ENCODE measurements around the gene DPP10. TPM values are rescaled to one million over a fixed set of nuclear protein-coding genes. Genes with fewer than 3 reads are reported as not detected.

The DPP10 gene
- total RNA-seq, 1 experiment from 2014 or later, result not detected

DNA sequence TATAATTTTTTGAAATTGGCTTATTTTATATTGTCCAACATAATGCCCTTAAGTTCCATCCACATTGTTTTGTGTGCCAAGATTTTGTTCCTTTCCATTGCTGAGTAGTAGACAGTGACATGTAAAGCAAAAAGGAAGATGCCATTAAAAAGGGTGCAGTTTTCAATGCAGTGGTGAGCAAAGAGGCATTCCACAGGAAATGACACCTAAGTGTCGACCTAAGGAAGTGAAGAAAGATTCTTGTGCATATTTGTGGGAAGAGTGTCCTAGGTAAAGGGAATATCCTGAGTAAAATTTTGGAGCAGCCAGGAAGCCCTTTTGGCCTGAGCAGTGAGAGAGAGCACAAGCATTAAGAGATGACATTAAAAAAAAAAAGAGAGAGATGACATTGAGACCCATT, 1099.9 kb downstream of the DPP10 start:
- DNase-seq (ENCODE audit: low spot score), result no peak

DNA sequence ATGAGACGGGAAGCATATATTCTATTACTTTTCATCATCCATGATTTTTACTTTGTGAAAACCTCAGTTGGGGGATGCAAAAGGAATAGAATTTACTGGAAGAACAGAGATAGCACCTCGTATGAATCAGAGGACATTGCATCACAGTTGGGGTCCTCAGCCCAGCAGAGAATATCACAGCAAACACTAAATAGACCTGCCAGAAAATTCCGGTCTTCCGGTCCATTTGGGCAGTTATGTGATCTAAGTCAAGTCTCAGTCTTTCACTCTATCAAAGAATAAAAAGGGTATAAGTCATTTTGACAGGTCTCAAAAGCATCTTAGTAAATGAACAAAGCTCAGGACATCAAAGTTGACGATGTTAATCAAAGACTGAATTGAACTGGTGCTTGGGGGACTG, 1100.6 kb downstream of the DPP10 start:
- DNase-seq (ENCODE audit: low spot score), result no peak

DNA sequence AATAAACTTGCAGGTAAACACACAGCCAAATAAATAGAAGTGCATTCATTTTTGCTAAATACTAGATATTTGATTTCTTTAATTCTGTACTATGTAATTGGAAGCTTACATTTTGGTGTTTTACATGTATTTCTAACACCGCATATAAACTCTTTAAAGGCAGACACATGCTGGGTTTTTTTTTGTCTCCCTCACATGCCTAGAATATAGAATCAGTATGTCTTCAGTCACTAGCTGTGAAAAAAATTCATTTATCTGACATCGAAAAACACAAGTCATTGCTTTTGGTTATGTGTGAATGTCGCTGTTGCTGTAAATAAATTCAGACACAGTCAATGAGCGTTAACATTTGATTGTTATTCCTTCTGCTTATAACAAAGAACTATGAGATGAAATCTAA, 1101.0 kb downstream of the DPP10 start:
- no peak for DNase-seq (ENCODE audit: low spot score)

DNA sequence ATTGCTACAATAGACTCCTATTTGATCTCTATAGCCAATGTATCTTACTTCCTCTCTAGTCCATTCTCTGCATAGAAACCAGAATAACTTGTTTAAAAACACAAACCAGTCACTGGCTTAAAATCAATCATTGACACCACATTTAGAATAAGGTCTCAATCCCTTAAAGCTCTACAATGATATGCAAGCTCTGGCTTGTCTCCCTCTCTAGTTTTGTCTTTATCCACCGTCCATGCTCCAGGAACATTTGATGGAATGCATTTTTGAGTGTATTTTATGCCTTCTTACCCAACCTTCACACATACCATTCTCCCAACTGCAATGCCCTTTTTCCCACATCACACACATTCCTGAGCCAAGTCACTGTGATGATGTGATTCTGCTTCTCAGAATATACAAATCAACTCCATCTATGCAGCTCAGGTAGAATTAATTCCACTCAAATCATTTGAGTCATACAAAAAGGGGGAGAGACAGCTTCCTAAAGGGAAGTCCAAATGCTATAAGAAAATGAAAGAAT, 1107.2 kb downstream of the DPP10 start:
- no peak for DNase-seq (ENCODE audit: low spot score)

DNA sequence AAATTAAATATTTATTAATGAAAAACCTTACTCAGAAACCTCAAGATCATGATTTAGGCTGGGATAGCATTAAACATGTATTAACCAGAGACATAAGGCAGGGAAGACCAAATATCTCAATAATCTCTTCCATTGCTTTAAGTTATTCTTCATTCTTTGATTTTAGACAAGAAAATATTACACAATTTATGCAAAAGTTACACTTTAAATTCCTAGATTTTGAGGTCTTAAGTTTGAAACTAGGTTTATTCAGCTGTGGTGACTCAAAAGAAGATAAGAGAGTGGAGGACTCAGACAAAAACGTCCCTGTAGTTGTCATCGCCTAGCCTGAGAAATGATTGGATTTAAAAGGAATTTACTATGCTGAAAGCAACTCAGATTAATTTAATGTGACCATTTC, 1110.3 kb downstream of the DPP10 start:
- DNase-seq (ENCODE audit: low spot score), result no peak

DNA sequence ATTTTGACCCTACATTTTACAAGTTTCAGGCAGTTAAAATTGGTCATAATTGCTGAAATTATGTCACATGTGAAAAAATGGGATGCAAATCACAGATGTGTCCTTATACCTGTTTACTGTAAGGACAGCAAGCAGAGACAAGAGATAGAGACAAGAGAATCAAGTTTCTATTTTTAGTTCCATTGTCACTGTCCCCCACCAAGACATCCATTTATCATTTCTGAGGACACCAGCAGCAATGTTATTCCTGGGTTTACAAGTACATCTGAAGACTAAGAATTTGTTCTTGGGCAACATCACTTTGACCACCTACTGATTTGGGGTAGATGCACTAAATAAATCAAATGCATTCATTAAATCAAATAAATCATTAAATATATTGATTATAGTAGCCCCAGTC, 1111.7 kb downstream of the DPP10 start:
- no peak for DNase-seq (ENCODE audit: low spot score)

DNA sequence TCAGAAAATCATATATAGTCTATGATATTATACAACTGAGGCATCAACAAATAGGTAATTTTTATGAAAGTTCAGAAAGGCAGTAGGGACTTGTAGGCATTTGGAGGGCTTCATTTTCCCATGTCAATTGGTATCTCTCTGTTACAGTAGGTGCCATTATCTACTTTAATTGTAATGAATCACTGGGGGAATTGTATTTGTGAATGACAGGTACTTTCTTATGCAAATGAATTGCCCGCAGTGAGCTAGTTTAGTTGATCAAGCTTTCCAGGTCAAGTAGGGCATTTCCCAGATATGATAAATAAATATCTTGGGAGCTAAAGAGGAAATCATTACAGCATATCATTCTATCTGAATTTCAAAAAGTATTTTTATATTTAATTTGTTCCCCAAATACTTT, 1116.3 kb downstream of the DPP10 start:
- no peak for DNase-seq (ENCODE audit: low spot score)

DNA sequence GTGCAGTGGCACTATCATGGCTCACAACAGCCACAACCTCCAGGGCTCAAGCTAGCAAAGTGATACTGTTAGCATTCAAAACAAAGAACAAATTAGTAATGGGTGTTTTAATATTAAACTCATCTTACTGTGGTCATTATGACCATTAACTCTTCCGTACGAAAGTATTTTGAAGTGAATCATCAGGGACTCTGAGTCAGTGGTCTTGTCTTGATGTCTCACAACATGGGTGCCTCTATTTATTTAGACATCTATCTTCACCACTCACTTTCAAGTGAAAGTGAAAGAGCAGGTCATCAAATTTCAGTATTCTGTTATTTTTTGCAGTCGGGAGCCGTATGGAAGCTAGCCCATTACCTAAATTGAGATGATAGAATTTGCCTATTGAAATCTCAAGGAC, 1118.2 kb downstream of the DPP10 start:
- DNase-seq (ENCODE audit: low spot score), result no peak

DNA sequence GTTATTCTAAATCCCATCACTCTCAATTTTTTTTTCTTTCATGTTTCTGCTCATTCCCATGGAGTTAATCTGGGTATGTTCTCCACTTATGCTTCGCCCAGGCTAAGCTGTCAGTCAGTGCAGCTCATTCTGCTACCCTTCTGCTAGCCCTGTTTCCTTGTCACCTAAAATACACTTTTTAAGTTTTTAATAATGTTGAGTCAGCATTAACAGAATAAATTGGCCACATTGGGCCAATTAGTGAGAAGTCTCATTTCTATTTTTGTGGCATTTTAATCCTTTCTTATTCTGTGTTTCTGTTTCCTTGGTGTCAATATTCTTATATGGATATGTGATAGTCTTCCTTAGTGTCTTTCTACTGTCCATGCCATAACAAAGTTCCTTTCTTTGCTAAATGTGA, 1126.2 kb downstream of the DPP10 start:
- DNase-seq (ENCODE audit: low spot score), result no peak

DNA sequence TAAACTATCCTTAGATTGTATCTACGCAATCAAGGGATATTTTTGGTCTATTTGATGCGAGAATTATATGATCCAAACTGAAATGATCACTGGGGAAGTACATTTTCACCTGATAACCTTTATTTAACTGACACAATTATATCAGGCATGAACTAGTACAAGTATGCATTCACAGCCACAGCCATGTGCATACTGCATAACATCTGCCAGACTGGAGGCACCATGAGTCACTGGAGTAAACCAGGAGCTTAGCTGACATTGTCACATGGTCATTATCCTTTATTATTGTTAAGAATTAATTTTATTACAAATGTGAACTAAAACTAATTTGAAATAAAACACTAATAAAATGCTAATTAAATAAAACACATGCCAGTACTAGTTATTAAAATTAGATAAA, 1127.1 kb downstream of the DPP10 start:
- no peak for DNase-seq (ENCODE audit: low spot score)

DNA sequence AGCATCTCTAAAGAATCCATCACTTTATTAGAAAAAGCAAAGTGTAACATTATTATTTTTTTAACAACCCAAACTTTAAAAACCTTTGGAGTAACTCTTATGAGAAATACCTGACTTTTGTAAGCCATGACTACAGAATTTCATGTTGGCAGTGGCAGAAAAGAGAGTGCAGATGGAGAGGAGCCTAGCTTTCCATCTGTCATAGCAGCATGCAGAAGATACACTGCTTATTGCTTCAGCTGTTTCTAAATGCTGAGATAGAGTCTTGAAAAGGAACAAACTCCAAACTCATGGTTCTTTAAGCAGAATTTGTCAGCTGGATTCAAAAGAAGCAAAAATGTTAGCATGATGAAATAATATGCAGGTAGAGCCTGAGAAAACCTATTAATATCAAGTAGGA, 1130.3 kb downstream of the DPP10 start:
- DNase-seq (ENCODE audit: low spot score), result no peak

DNA sequence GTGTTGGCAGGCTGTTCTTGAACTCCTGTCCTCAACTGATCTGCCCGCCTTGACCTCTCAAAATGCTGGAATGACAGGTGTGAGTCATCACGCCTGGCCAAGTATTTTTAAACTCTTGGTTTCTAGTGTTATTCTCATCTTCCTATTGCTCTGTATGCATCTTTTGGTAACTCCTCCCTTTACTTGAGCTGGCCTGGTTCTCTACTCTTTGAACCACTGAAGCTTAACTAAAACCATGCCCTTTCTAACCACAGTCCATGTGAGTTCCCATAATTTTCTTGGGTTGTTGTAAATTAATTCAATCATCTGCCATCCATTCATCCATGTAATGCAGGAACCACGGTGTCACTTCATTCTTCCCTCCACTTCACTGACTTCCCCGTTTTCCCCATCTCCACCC, 1131.3 kb downstream of the DPP10 start:
- no peak for DNase-seq (ENCODE audit: low spot score)

DNA sequence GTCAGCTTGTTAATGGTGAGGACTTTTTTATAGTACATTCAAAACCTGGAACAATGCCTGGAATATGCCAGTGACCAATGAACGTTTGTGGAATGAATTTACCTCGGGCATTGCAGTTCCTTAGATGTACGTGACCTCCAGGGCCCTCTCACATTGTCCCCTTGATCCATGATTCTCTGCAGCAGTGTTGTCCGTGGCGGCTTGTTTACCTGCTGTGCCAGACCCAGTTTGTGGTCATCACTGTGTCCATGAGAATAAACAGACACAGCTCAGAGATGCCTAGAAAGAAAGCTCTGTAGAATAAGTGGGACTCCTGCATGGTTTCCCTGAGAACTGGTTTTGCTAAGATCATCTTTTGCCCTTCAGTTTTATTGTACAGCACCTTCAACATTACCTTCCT, 1132.2 kb downstream of the DPP10 start:
- no peak for DNase-seq (ENCODE audit: low spot score)

DNA sequence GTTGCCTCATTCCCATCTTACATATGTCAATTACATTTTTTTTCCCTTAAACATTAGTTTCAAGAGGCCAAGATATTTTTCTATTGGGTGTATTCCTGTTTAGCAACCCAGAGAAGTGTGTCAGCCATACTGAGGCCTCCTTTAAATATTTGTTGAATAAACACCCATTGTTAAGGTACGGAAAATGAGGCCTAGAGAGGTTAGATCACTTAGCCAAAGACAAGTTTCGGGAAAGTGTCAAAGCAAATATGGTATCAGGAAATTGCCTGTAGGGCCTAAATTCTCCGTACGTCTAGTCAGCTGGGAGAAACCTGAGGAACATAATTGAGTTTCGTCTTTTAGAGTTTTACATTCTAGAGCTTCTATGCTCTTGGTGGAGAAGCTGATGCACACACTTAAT, 1138.3 kb downstream of the DPP10 start:
- DNase-seq (ENCODE audit: low spot score), result no peak

DNA sequence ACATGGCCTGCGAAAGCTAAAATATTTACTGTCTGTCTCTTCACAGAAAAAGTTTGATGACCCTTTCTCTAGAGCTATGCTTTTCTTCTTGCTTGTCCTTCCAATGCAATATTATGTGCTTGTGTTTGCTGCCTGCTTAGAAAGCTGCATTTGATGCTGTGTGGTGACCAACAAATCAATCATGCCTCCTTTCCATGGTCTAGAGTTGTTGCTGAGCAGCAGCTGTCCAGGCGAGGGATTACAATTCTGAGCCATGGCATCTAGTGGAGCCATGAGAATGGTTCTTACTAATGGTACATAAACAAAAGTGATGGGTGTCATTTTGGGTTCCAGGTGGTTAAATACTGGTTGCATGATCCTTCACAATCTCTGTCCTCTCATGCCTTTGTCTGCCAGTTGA, 1142.1 kb downstream of the DPP10 start:
- no peak for DNase-seq (ENCODE audit: low spot score)

DNA sequence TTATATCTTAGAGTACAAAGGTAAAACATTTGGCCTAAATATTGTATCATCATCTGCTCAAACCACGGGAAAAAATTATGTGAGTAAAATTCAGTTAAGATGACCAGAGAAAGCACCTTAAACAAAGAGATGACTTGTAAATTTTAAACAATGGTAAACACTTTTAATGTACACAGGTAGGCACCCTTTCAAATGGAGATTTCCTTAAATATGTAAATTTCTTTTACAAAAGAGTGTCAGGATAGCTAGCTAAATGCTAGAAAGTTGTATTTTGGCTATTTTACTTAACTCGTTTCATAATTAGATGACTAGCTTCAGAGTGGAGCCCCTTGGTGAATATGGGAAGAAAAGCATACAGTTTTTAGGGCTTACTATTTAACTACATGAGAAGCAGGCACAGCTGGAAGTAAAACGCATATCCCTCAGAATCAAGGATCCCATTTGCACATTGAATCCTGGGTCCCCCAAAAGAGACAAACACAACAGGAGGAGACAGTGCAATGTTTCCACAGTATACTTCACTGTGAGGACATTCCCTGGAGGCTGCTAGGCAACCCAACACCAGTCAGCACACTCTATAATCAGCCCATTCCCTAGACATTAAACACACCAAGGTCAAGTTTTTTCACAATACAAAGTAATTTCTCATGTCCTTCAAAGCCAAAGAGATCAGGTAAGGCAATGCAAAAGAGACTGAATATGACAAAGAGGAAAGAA, 1154.4 kb downstream of the DPP10 start:
- no peak for DNase-seq (ENCODE audit: low spot score)

DNA sequence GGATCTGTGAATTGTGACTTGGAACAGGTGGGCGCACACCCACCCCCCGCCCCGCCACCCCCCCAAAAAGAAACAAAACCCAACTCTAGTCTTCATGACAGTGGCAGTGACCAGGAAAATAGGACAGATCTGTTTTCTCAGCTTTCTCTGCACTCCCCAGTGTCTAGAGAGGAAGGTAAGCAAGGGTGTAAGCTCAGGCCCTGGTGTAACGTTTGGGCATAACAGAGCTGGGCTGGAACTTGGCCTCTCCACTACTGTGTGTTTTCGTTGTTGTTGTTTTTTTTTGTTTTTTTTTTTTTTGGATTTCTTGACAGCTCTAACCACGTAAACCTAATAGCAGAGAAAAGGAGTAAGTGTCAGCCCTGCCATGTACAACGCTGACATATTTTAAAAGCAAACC, 1160.8 kb downstream of the DPP10 start:
- DNase-seq (ENCODE audit: low spot score), result no peak

DNA sequence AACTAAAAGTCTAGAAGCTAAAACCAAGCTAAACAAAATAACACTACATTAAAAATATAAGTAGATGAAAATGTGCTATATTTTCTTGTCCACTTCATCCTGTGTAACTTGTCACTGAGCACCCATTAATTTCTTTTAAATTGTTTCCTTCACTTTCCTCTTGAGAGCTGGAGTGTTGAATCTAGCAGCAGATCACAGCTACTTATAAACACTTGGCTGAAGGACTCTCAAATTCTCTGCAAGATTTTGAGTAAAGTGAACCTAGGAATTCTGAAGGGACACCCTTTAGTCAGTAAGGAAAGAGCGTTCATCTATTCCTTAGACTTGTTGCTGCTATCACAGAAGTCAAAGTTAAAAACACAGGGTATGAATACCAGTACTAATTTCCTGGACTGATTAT, 1163.9 kb downstream of the DPP10 start:
- no peak for DNase-seq (ENCODE audit: low spot score)

DNA sequence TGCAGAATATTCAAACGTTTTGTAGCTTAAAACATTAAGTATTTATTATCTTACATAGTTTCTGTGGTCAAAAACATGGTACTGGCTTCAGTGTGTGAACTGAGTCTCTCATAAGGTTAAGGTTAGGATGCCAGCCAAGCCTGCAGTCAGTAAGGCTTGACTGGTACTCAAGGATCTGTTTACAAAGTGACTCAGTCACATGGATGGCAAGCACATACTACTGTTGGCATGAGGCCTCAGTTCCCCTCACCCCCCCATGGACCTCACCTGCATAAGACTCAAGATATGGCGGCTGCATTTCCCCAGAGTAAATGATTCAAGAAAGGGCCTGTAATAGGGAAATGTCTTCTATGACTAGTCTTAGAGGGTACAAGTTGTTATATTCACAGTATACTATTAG, 1167.5 kb downstream of the DPP10 start:
- DNase-seq (ENCODE audit: low spot score), result no peak

DNA sequence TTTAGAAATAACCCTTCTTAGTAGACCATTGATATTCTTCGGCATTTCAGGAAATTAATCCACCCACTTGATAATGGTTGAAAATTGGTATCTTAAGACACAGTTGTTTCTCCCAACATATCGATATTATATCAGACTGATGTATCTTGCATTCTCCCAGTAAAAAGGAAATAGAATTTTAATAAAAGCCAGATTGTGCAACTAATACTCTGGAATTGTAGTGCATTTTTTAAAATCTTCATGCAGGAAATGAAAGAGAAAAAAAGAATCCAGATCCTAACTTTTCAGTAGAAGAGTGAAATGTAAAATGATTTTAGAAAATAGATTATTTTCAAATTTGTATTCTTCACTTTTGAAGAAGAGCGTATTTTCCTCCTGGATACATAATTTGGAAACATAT, 1168.4 kb downstream of the DPP10 start:
- DNase-seq (ENCODE audit: low spot score), result no peak

DNA sequence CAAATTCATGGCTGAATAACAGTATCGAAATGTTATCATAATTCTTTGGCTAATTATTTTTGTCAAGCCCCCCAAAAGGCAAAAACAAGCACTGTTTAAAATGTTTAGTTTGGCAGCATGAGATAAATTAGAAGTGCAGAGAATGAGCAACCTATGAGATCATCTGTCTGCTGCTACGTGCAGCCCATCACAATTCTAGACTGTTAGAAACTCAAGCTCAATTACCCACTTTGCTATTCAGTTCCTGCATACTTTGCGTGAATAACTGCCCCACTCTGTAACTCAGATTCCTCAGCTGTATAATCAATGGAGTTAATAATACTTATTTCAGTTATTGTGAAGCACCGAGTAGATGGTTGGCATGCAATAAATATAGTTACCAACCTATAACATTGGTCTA, 1181.9 kb downstream of the DPP10 start:
- DNase-seq (ENCODE audit: low spot score), result no peak

DNA sequence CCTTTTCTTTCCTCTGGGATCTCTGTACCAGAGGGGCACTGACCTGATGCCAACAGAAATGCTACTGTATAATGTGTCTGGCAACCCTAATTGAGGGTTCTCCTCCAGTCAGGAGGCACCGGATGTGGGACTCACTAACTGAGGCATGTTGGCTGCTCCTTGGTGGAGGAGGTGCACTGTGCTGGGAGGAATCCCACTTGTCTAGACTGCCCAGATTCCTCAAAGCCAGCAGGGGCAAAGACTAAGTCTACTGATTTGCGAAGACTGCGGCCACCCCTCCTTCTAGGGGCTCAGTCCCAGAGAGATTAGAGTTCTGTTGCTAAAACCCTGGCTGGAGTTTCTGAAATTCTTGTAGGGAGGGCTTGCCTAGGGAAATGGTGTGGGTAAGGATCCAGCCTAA, 1192.1 kb downstream of the DPP10 start:
- DNase-seq (ENCODE audit: low spot score), result no peak

DNA sequence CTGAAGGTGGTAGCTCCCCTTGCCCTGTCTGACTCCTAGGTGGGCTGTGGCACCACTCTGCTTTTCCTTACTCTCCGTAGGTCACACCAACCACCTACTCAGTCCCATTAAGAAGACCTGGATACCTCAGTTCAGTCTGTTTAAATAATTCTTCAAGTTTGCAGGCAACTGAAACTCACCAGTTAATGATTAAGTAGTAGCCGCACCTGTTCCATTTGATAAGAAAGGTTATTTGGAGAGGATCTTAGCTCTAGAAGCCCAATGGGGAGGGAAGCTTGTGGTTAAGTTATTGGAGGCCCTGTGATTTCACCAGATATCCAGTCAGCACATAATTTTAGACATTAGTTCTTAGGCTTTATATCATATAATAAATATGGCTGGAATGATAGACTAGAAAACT, 1193.0 kb downstream of the DPP10 start:
- DNase-seq (ENCODE audit: low spot score), result no peak

DNA sequence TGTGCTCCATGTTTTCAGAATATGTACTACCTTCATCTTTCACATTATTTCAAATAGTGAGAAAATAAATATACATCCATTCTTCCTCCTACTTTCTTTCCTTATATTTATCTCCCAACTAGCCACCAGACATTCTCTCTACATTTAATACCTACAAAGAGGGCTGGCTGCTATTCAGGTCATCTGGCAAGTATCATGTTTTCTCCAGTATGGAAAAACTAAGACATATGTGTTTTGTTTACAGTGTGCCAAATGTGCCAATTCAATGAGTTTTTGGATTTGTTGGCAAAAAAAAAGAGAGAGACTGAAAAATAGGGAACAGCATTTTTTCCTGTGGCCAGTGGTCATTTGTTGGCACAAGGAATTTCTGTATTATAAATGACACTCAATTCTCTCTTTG, 1207.3 kb downstream of the DPP10 start:
- DNase-seq (ENCODE audit: low spot score), result no peak
